ENCODE measurements around the gene RFESD.

DNA sequence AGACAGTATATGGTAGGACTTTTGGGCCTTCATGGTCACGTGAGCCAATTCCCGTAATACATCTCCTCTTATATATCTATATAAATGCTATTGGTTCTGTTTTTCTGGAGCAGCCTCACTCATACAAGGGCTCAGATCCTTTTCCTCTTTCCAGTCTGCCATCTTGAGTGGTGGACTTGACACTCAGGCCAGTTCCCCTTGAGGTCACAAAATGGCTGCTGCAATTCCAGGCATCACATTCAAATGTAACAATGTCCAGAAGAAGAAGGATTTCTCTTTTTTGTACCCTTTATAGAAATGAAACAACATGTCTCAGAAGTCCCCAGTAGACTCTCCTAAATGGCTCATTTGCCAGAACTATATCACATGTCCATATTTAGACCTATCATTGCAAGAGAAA, 22.2 kb upstream of the RFESD start:
- no peak for TF ChIP-seq POLR2AphosphoS5 (IDR thresholded peaks at IDR 0.05; ENCODE audit: borderline replicate concordance, low read depth, low read length)
- TF ChIP-seq FOXP2 (optimal IDR thresholded peaks at IDR 0.05; ENCODE audit: control extremely low read depth, extremely low read length, insufficient read depth): no peak

Data from SK-N-MC (cell line).